Midbrain (tissue), 1 donor: ENCODE measurements around the gene KCNG2.
"Not testable (repeated sequence)": the region's sequence is repeated elsewhere in the genome, so short reads cannot be mapped to it uniquely, and the experiment has no call there.

Experiments
- DNase-seq: peaks from one replicate; lab custom pipeline; 2025; lab: John Stamatoyannopoulos, UW

KCNG2 gene

DNA sequence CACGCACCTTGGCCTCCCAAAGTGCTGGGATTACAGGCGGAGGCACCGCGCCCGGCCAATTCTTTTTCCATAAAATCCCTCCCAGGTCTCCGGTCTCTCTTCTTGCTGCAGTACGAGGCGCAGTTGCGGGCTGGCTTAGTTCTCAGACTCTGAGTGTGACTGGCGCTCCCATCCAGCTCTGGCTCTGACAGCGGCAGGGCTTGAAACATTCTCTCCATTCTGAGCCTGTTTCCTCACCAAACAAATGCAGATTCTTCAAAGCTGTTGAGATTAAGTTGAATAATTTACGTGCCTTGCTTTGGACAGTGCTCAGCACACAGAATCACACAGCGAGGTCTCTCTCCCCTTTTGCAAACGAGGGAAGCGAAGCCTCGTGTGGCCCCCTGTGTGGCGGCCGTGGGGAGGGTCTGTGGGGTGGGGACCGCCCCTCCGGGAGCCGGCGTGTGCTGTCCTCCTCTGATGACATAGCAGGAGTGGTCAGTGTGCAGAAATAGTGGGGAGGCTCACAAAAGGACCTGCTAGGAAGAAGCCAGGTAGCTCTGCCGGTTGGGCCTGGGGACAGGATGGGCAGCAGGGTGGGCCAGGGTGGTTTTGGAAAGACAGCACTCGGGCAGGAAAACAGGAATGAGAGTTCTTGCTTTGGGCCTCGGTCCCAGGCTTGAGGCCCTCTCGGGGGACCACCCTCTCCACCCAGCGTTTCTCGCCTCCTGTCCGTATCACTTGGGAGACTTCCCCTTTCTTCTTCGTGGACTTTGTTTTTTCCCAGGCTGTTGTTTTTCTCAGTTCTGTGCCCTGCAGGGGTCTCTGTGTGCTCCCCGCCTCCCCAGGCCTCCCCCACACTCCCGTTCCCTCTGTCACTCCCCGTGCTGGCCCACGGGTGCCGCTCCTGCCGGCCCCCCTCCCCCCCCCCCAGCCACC is 75.0 kb downstream of the KCNG2 start:
- no peak for DNase-seq

DNA sequence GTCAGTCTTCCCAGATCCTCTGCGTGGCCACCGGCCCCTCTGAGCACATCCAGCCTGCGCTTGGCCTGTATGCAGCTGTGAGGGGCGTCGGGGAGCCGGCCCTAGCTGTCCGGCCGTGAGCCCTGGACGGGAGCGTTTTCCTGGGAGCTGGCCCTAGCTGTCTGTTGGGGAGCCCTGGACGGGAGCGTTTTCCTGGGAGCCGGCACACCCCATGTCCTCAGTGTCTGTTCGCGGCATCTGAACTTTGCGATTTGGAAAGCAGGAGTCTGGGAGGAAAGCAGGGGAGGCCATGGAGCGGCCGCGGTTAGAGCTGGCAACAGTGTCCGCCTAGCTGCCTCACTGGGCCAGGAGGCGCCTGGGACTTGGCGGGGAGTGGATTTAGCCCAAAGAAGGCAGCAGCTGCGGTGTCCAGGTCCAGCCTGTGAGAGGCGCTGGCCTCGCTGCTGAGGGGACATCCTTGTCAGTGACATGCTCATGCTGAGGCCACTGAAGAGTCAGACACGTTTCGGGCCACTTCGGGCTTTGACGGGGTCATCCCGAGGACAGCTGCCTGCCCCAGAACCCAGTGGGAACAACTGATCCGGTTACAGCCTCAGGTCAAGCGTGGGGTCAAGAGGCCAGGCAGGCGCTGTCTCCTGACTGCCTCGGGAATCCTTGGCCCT is 75.8 kb downstream of the KCNG2 start:
- no peak for DNase-seq

DNA sequence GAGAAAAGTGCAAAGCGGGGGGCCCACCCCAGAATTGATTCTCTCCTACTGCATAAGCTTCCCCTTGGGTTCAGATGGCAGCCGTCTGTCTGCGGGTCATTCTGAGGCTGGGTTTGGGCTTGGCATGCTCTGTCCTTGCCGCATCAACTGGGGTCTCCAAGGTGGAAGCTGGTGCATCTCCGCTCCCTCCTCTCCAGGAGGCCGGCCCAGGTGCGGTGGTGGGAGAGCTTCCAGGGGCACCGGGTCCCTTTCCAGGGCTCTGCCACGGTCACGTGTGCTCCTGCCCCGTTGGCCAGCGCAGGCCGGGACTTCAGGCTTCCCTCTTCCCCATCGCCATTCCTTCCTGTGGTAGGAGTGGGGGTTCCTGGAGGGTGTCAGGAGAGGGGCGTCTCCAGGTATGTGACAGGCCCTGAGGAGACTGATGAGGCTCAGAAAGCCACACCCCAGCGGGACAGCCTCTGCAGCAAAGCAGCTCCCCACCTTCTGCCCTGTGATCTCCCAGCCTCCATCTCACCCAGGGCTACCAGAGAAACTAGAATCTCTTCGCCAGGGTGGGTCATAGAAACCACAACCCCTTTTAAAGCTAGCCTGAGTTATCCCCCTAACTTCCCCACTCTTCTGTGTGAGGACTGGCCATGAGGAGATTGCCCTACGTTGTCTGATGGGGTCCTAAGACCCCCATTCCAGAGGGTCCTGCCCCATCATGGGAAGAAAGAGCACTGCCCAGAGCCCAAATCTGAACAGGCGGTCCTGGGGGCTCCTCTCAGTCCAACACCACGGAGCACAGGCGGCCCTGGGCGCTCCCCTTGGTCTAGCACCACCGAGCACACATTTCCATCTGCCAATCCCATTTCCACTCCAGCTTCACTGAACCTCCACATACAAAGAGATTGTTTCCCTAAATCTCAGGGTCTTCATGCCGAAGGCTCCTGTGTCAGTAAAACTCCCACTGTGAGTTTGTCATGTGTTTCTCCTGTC is 77.1 kb downstream of the KCNG2 start:
- DNase-seq, result no peak

DNA sequence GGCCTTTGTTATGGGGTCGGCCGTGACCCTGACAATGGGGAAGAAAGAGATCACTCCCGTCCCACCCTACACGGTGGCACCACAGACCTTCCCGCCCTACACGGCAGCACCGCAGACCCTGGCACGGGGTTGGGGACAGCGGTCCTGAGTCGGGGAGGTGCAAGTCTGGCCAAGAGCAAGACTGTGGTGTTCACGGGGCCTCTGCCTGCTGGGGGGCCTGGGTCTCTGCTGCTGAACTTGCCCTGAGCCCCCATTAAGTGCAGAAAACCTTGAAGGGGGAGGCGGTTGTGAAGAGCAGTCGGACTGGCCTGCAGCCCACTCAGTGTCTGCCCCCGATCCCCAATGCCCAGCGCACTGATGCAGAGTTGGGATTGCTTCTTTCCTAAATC is 77.8 kb downstream of the KCNG2 start:
- no peak for DNase-seq

DNA sequence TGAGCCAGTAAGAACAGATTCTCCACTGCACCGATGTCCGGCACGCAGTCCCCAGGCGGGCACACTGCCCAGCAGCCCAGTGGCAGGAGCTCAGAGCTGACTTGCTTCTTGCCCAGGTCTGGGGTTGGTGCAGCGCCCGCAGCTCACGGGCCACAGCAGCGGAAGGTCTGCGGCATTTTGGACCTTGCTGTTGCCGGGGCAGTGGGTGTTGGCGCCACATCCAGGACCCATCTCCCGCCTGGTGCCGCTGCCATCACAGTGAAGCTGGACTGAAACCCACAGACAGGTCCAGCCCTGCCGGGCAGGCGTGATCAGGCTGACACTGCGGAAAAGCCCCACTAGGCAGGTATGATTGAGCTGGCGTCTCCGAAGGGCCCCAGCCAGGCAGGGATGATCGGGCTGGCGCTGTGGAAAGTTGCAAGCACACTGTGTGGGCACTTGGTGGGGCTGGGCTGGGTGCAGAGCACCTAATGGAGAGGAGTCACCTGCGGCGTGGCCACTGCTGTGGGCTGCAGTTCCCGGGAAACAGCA is 78.3 kb downstream of the KCNG2 start:
- DNase-seq, result no peak

DNA sequence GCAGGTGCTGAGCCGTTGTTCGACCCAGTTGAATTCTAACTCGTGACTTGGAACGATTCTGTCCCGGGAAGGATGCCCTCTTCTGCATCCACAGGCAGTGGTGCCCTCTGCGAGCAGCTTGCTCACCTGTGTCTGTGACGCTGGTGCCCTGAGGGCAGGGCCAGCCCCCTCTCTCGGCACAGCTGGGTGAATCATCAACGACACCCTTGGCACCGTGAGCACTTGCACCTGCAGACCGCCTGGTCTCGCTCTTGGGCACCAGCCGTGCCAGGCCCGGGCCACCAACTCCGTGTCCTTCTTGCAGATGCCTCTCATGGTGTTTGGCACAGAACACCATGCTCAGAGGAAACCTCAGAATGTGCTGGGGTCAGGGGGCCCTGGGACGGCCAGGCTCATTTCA is 78.8 kb downstream of the KCNG2 start:
- no peak for DNase-seq

DNA sequence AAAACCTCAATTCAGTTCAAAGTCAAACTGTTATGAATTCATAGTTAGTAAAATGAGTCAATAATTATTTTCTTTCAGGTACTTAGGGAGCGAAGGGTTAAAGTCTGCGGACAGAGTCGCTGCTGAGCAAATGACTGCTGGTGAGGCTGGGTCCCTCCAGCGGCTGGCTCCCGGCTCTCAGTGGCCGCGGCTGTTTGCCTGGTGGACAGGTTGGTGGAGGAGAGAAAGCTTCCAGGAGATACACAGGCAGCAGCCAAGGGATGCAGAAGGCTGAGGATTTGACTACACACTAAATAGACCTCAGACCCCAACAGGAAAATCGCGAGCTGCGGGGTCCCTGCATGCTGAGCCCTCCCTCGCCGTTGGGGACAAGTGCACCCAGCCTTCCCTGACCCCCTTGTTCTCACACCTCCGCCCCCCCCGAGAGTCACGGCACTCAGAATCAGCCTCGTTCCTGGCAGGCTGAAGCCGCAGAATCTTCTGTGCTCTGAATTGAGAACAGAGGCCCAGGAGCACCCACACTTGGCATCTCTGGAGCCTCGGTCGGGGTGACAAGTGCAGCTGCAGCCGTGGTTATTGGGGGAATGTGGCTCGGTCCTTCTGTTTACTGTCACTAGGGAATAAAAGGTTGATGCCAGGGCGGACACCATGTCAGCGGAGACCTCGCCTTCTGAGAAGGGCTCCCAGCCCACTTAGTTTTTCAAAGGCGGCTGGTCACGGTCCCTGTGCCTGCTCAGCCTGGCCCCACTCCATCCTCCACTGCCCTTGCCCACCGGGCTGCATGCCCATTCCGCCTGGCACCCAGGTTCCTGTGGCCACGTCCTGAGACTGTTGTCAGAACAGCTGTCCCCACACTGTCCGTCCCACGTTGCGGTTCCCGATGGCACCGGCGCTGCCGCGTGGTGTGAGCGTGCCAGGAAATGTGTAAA is 79.7 kb downstream of the KCNG2 start:
- no peak for DNase-seq

DNA sequence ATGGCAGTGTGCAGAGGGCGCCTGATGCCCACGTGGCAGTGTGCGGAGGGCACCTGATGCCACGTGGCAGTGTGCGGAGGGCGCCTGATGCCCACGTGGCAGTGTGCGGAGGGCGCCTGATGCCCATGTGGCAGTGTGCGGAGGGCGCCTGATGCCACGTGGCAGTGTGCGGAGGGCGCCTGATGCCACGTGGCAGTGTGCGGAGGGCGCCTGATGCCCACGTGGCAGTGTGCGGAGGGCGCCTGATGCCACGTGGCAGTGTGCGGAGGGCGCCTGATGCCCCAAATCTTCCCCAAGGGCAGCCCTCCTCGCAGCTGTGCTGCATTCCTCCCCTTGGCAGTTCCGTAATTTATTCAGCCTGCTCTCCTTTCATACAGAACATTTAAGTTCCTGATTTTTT is 80.5 kb downstream of the KCNG2 start:
- DNase-seq, result not testable (repeated sequence)

DNA sequence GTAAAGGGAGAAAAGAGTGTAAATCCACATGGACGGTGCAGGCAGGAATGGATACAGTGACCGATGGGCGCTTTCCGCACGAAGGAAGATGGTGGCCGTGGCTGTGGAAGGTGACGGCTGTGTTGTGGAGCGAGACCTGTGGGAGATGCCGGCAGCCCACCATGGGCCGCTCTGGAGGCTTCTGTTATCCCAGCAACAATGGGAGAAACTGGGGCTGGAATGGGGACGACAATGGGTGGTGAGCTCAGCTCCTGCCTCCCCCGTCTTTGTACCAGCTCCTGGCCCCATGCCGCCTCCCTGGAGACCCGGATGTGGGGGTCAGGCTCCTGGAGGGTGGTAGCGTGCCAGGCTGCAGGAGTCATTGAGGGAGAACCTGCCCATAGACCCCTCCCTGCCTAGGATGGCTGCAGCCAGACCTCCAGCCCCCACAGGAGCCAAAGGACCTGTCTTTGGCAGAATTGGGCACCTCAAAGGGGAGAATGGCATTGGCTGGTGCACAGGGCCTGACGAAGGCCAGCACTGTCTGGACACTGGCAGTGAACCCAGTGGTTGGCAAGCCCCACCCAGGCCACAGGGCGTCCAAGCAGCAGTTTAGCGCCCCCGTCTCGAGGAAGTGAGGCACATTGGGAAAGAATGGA is 81.1 kb downstream of the KCNG2 start:
- no peak for DNase-seq

DNA sequence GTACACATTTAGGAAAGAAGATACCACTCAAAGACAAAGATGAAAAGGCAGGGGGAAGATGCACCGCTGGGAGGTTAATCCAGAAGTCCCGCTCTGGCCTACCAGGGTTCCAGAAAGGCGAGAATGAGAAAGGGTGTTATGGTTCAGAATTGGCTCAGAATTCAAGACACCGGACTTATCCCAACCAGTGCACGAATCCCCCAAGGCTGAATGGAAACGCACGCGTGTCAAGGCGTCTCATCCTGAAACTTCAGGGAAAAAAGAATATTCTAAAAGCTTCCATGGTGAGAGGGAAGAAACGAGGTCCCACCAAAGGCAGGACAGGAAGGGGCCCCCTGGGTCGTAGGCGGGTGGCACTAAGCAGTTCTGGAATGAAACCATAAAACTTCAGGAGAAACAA is 81.8 kb downstream of the KCNG2 start:
- no peak for DNase-seq

DNA sequence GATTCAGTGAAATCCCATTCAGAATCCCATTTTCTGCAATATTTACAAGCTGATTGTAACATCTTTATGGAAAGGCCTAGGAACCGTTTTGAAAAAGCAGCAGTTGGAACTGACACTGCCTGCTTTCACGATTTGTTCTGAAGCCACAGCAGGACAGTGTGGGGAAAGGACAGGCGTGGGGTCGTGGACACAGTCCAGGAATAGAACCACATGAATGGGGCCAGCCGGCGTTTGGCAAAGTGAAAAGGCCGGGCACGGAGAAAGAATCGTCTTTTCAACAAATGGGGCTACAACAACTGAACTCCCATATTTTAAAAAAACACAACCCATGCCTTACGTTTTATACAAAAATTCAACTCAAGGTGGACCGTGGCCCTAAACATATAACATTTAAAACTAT is 84.0 kb downstream of the KCNG2 start:
- peak; percentile 61 for DNase-seq

DNA sequence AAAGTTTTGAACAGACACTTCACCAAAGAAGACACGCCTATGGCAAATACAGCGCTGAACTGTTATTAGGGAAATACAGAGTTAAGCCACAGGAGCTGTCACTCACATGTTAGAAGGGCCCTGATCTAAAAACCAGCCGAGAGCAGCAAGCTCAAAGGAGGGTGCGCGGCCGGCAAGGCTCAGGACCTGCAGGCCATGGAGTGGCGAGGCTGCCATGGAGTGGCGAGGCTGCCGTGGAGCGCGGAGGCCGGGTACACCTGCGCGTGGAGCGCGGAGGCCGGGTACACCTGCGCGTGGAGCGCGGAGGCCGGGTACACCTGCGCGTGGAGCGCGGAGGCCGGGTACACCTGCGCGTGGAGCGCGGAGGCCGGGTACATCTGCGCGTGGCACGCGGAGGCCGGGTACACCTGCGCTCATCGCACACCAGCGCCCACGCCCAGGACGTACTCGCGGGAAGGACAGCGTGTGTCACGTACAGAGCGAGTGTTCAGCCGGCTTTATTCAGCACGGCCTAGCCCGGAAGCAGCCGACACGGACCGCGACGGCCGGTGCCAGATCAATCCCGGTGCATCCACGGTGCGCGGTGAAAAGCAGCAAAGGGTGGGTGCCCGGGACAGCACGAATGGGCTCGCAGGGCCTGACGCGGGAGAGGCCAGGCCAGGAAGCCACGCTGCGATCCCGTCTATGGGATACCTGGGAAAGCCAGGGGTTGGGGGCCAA is 84.9 kb downstream of the KCNG2 start:
- DNase-seq, result no peak

DNA sequence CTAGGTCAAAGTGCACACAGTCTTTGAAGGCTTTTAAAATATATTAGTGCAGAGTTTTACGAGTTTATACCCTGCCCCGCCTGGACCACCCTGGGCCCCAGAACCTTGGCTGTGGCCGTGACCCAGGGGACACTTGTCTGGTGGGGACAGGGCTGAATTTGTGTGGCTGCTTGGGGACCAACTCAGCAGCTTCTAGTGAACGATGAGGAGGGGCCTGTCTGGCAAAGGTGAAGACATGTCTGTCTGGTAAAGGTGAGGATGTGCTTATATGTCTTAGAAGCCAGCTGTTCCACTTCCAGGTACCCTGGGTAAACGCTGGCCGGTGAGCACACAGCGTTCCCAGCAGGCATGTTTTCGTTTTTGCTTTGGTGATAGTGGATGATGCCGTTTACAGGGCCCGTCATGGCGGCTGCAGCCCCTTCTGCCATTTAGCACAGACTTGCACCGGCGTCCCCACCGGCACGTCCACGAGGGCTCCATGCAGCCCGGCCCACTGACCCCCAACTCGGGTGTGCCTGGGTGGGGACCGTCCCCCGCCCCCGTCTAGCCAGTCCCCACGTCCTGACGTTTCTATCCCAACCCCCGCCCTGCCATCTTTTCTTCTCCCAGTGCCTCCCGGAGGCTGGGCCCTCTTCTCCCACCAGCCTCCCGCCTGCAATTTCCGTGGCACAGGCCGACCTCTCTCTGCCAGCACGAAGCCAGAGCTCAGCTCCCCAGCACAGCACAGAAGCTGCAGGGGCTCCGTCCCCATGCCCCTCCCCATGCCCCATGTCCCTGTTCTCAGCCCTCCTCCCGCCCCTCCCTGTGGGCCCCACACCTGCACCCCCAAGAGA is 85.9 kb downstream of the KCNG2 start:
- no peak for DNase-seq

DNA sequence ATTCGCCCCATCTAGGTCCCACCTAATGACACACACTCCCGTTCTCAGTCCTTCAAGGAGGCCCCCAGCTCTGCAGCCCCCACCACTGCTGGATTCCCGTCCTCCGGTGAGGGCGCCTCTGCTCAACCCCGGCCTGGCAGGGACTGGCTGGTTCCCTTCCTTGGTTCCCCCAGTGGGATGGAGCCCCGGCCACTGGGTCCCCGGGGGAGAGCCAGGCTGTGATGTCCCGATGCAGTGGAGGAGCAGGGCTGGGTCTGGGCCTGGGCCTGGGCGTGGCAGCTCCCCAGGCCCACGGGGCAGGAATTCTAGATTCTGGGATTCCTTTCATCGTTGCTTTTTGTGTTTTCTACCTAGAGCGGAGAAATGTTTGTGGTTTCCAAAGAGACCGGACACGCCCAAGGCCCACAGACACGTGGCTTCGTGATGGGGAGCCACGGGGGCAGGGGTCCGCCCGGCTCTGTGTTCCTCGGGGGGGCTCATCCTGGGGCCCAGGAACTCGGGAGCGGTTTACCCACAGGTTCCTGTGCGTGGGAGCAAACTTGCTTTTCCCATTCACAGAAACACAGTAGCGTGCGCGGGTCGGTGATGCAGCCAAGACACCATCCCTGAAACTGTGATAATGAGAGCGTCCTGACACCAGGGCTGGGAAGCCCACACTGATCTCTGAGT is 86.7 kb downstream of the KCNG2 start:
- DNase-seq, result no peak

DNA sequence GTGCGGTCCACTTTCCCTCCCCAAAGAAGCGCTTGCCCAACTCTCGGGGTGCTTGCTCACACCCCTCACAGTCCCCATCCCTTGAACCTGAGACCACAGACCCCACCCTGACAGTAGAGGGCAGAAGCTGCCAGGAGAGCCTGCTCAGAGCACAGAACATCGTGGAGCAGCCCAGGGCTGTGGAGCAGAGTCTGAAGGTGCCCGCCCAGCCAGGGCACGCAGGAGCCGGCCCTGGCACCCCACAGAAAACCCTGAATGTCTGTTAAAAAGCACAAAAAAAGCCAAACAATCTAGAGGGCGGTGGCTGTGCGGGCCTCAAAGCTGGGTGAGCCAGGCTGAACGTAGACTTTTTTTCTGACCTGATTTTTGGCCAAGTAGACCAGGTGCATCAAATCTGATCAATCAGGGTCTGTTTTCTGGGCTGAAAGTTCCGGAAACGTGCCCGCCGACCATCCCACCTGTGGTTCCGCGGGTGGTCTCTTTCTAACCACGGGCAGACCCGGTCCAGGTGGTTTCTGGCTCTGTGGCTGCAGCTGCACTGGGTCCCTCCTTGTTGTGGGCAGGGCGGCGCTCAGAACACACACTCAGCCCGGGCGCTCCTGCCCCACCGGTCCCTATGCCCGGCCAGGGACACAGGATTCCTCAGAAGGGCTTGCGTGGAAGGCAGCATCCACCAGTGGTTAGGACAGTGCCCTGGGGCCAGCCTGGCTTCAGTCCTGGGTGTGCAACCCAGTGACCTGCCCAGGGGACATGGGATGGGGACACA is 87.4 kb downstream of the KCNG2 start:
- DNase-seq, result no peak

DNA sequence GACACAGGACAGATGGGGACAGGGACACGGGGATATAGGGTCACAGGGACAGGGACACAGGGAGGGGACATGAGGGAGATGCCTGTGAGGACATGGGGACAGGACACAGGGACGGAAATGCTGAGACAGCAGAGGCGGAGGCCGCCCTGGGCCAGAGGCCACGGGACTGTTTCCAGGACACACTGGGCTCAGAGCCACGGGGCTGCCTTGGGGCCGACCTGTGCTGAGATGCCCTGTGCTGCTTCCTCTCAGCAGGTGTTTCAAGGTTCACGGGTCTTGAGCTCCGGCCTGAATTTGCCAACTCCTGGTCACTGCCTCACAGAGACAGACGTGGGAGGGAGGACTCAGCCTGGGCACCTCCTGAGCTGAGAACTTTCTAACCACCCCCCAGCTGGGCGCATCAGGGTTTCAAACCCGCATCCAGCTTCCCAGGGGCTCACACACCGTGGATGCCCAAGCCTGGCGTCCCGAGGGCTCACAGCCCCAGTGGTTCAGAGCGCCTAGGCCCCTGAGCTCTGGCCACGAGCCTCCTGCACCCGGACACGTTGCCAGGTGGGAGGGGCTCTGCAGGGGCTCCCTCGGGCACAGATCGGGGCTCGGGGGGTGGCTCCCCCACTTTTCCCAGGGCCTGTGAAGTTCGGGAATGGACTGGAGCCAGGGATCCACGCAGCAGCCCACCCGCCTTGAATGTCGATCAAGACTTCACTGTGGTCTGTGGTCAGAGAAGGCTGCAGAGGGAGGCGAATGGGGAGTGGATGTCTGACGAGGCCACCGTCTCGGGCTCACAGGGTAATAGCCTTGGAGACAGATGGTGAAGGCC is 89.7 kb downstream of the KCNG2 start:
- DNase-seq, result no peak

DNA sequence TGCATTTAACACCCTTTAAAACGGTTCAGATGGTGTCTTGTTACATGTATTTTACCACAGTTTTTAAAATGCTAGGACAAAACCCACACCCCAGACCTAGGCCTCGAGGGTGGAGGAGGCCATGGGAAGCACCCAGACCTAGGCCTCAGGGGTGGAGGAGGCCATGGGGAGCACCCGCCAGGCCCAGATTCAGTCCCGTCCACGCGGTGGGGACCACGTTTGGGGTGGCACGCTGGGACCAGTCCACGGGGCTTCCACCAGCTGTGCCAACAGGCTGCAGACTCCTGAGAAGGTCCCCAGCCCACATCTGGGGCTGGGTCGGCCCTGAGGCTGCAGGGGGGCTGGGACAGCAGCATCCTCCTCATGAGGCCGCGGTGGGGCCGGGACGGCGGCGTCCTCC is 90.3 kb downstream of the KCNG2 start:
- DNase-seq, result no peak
